Measurements from ENCODE around the gene KLF11. TPM values are rescaled to one million over a fixed set of nuclear protein-coding genes. Genes with fewer than 3 reads are reported as not detected.
"Not testable (repeated sequence)": the region's sequence is repeated elsewhere in the genome, so short reads cannot be mapped to it uniquely, and the experiment has no call there.

The KLF11 gene
- total RNA-seq, 1 experiment from 2014 or later = 21.0 TPM

DNA sequence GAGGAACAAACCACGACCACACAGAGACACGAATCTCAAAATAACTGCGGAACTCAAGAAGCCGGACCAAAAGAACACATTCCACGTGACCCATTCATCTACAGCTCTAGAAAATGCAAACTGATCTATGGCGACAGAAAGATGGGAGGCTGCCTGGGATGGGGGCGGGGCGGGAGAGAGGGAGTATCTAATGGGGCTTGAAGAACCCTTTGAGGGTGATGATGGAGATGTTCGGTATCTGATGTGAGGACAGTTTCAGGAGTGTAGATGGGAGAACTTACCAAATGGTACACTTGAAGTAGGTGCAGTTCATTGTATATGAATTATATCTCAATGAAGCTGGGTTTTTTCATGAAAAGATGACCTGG lies 34.6 kb upstream of the KLF11 start:
- H3K27me3 ChIP-seq (replicated peaks; ENCODE audit: control insufficient read depth, insufficient read depth, low read length) = no peaks in the 10 kb centered on the region
- TF ChIP-seq, protein P1, sequence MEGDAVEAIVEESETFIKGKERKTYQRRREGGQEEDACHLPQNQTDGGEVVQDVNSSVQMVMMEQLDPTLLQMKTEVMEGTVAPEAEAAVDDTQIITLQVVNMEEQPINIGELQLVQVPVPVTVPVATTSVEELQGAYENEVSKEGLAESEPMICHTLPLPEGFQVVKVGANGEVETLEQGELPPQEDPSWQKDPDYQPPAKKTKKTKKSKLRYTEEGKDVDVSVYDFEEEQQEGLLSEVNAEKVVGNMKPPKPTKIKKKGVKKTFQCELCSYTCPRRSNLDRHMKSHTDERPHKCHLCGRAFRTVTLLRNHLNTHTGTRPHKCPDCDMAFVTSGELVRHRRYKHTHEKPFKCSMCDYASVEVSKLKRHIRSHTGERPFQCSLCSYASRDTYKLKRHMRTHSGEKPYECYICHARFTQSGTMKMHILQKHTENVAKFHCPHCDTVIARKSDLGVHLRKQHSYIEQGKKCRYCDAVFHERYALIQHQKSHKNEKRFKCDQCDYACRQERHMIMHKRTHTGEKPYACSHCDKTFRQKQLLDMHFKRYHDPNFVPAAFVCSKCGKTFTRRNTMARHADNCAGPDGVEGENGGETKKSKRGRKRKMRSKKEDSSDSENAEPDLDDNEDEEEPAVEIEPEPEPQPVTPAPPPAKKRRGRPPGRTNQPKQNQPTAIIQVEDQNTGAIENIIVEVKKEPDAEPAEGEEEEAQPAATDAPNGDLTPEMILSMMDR (IDR thresholded peaks at IDR 0.05; ENCODE audit: insufficient read depth in 1 of 2, low read depth in 1 of 2, low read length in 1 of 2, severe bottlenecking in 1 of 2, unreplicated experiment in 1 of 2) = no peak
- Mint-ChIP-seq H3K4me1 (ENCODE audit: low read depth, unreplicated experiment) (no peaks in the 10 kb centered on the region), H3K27ac (ENCODE audit: unreplicated experiment) (no peak overlapping the region), H3K36me3 (ENCODE audit: insufficient read depth, unreplicated experiment) (no peaks in the 10 kb centered on the region), H3K4me3 (ENCODE audit: unreplicated experiment) (no peak overlapping the region), H3K27me3 (ENCODE audit: insufficient read depth, unreplicated experiment) (no peaks in the 10 kb centered on the region), H3K9me3 (ENCODE audit: unreplicated experiment) (no peaks in the 10 kb centered on the region)
- intact Hi-C loops (cut with micrococcal nuclease; ENCODE audit: unreplicated experiment) = no loop called here
- POLR2A ChIA-PET = no interaction called here
- no peaks in the 10 kb centered on the region for H3K9me3 ChIP-seq
- no peaks in the 10 kb centered on the region for H3K36me3 ChIP-seq (ENCODE audit: control insufficient read depth, insufficient read depth, low read length)
- H3K4me3 ChIP-seq (ENCODE audit: low read depth, low read length) = no peak overlapping the region
- BruUV-seq (replicated peaks) = no TSS peak
- CTCF ChIA-PET = interaction anchor here (0.6 kb wide), 1 partner anchor 22 kb away, joined by 3 read pairs; no protein-coding TSS in a partner anchor
- DNase-seq = no peak
- H3K4me1 ChIP-seq = no peaks in the 10 kb centered on the region

DNA sequence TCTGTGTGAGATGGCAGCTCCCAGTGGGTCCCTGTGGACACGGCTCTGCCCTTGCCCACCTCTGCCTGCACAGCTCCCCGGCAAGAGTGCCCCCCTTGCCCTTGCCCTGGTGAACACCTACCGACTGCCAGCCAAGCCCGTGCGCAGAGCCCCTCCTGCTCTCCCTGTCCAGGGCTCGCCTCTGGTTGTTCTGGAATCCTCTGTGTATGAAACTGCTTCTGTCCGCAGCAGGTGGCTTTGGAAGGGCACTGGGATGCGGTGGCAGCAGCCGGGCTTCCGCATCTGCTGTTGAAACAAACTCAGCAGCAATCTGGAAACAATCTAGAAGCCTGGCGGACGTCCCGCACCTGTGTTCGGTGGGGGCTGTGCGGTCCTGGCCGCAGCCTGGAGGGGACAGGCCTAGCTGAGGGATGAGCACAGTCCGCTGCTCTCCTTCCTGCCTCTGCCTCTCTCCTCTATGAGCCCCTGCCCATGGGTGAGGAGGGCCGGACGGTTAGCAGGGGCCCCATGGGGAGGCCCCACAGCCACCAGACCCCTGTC lies 34.0 kb upstream of the KLF11 start:
- Mint-ChIP-seq H3K4me3 (ENCODE audit: unreplicated experiment) (no peak overlapping the region), H3K36me3 (ENCODE audit: insufficient read depth, unreplicated experiment) (no peaks in the 10 kb centered on the region), H3K27me3 (ENCODE audit: insufficient read depth, unreplicated experiment) (no peaks in the 10 kb centered on the region), H3K4me1 (ENCODE audit: low read depth, unreplicated experiment) (no peaks in the 10 kb centered on the region), H3K27ac (ENCODE audit: unreplicated experiment) (no peak overlapping the region), H3K9me3 (ENCODE audit: unreplicated experiment) (no peaks in the 10 kb centered on the region)
- H3K4me3 ChIP-seq (ENCODE audit: low read depth, low read length) = no peak overlapping the region
- intact Hi-C loops (cut with micrococcal nuclease; ENCODE audit: unreplicated experiment) = no loop called here
- H3K36me3 ChIP-seq (ENCODE audit: control insufficient read depth, insufficient read depth, low read length) = no peaks in the 10 kb centered on the region
- H3K27me3 ChIP-seq (replicated peaks; ENCODE audit: control insufficient read depth, insufficient read depth, low read length) = no peaks in the 10 kb centered on the region
- ChIA-PET CTCF (no interaction called here), POLR2A (no interaction called here)
- H3K4me1 ChIP-seq = no peaks in the 10 kb centered on the region
- no TSS peak for BruUV-seq (replicated peaks)
- no peaks in the 10 kb centered on the region for H3K9me3 ChIP-seq
- TF ChIP-seq, protein P1 (IDR thresholded peaks at IDR 0.05; ENCODE audit: insufficient read depth in 1 of 2, low read depth in 1 of 2, low read length in 1 of 2, severe bottlenecking in 1 of 2, unreplicated experiment in 1 of 2) = no peak
- DNase-seq = no peak

DNA sequence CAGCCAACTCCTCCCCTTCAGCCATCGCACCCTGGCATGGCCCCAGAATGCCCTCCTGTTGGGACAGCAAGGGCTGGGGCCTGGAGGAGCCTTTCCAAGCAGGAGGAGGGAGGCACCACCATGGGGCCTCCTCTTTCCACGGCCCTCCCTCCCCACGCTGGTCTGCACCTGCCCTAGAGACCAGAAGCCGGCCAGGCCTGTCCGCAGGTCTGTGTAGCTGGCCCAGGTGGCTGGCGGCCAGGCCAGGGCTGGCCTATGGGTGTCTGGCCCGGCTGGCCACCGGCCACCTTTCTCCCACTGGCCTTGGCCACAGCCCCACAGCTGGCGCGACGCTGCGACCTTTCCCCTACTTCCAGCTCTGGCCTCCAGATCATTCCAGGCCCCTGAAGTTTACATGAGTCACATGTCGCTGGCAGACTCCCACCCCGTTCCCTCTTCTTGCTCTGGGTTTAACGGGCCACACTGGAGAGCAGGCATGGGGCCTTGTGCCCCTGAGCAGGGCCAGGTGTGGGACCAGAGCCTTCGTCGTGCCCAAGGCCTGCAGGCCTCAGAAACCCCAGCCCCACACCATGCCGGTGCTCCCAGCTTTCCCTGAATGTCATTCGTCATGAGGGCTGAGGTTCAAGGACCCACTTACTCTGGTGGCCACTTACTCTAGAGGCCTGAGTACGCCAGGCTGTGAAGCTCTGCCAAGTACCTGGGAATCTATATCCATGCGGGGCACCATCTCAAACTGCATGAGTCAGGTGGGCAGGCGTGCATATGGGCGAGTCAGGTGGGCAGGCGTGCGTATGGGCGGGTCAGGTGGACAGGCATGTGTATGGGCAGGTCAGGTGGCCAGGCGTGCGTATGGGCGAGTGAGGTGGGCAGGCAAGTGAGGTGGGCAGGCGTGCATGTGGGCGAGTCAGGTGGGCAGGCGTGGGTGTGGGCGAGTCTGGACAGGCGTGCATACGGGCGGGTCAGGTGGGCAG lies 33.3 kb upstream of the KLF11 start:
- H3K27me3 ChIP-seq (replicated peaks; ENCODE audit: control insufficient read depth, insufficient read depth, low read length) = no peaks in the 10 kb centered on the region
- ChIA-PET POLR2A (no interaction called here), CTCF (no interaction called here)
- DNase-seq = no peak
- no peak overlapping the region for H3K4me3 Mint-ChIP-seq (ENCODE audit: unreplicated experiment)
- no peaks in the 10 kb centered on the region for H3K27me3 Mint-ChIP-seq (ENCODE audit: insufficient read depth, unreplicated experiment)
- BruUV-seq (replicated peaks) = no TSS peak
- no peak overlapping the region for H3K4me3 ChIP-seq (ENCODE audit: low read depth, low read length)
- H3K4me1 Mint-ChIP-seq (ENCODE audit: low read depth, unreplicated experiment) = no peaks in the 10 kb centered on the region
- no peaks in the 10 kb centered on the region for H3K36me3 ChIP-seq (ENCODE audit: control insufficient read depth, insufficient read depth, low read length)
- H3K27ac Mint-ChIP-seq (ENCODE audit: unreplicated experiment) = no peak overlapping the region
- no peaks in the 10 kb centered on the region for H3K9me3 Mint-ChIP-seq (ENCODE audit: unreplicated experiment)
- no peaks in the 10 kb centered on the region for H3K9me3 ChIP-seq
- no peaks in the 10 kb centered on the region for H3K4me1 ChIP-seq
- TF ChIP-seq, protein P1 (IDR thresholded peaks at IDR 0.05; ENCODE audit: insufficient read depth in 1 of 2, low read depth in 1 of 2, low read length in 1 of 2, severe bottlenecking in 1 of 2, unreplicated experiment in 1 of 2) = no peak
- intact Hi-C loops (cut with micrococcal nuclease; ENCODE audit: unreplicated experiment) = no loop called here
- H3K36me3 Mint-ChIP-seq (ENCODE audit: insufficient read depth, unreplicated experiment) = no peaks in the 10 kb centered on the region

DNA sequence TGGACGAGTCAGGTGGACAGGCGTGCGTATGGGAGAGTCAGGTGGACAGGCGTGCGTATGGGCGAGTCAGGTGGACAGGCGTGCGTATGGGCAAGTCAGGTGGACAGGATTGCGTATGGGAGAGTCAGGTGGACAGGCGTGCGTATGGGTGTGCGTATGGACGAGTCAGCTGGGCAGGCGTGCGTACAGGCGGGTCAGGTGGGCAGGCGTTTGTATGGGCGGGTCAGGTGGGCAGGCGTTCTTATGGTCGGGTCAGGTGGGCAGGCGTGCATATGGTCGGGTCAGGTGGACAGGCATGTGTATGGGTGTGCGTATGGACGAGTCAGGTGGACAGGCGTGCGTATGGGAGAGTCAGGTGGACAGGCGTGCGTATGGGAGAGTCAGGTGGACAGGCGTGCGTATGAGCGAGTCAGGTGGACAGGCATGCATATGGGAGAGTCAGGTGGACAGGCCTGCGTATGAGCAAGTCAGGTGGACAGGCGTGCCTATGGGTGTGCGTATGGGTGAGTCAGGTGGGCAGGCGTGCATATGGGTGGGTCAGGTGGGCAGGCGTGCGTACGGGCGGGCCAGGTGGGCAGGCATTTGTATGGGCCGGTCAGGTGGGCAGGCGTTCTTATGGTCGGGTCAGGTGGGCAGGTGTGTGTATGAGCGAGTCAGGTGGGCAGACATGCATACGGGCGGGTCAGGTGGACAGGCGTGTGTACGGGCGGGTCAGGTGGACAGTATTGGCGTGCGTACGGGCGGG lies 32.3 kb upstream of the KLF11 start:
- BruUV-seq (replicated peaks); H3K36me3 ChIP-seq (ENCODE audit: control insufficient read depth, insufficient read depth, low read length): not testable (repeated sequence)

More for the DNA sequence above, 32.3 kb upstream of the KLF11 start:
- intact Hi-C loops (cut with micrococcal nuclease; ENCODE audit: unreplicated experiment); H3K36me3 Mint-ChIP-seq (ENCODE audit: insufficient read depth, unreplicated experiment); H3K4me1 ChIP-seq; H3K27me3 Mint-ChIP-seq (ENCODE audit: insufficient read depth, unreplicated experiment); H3K4me3 Mint-ChIP-seq (ENCODE audit: unreplicated experiment); H3K27ac Mint-ChIP-seq (ENCODE audit: unreplicated experiment); CTCF ChIA-PET; H3K4me3 ChIP-seq (ENCODE audit: low read depth, low read length); POLR2A ChIA-PET; H3K9me3 ChIP-seq; DNase-seq; H3K4me1 Mint-ChIP-seq (ENCODE audit: low read depth, unreplicated experiment); H3K27me3 ChIP-seq (replicated peaks; ENCODE audit: control insufficient read depth, insufficient read depth, low read length); H3K9me3 Mint-ChIP-seq (ENCODE audit: unreplicated experiment): not testable (repeated sequence)

Data from Caco-2 (cell line).